NOMO-1 (cell line): Measurements from ENCODE around the gene ILDR1.
A peak's percentile ranks its signal among the peaks of the same experiment; 100 is the strongest.
"Not testable (repeated sequence)": the region's sequence is repeated elsewhere in the genome, so short reads cannot be mapped to it uniquely, and the experiment has no call there.

Source experiments
- DNase-seq, 2 experiments: peaks; one replicate each; lab custom pipeline; 2025; ENCODE audit not compliant: unreplicated experiment in 2 of 2; lab: John Stamatoyannopoulos, UW

Gene ILDR1

DNA sequence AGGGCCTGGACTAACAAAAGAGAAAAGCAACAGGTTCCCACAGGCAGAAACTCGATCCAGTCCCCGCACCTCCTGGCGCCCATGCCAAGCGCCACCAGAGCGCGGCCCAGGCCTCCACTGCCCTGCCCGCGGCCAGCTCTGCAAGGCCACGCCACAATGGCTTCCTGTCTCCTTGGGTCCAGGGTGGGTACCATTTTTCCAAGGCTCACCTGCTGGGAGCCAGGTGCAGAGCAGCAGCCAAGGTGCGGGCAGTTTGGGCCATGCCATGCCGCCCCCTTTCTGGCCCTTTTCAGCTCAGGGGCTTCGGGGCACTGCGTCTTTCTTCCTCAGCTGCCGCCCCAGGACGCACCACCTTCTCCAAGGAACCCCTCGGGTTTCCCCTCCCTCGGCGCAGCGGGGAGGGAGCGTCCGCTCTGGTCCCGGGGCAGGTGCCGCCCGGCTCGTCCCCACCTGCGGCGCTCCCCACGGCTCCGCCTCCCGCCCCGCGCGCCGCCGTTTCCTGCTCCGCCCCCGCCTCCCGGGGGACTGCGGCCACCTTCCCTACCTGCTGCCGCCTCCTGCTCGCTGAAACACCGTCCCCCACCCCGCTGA lies at the start of gene ILDR1:
Gene ILDR1 (minus strand): TSS at position 437 of the 591 bp plus-strand sequence. CDS start 170 bp downstream, at position 267.
- DNase-seq: no peak

- DNase-seq: peak; percentile 55 to 83
These were observed 45.7 kb upstream of the ILDR1 start for GRCh38 chr3:122067588-122068240.

DNA sequence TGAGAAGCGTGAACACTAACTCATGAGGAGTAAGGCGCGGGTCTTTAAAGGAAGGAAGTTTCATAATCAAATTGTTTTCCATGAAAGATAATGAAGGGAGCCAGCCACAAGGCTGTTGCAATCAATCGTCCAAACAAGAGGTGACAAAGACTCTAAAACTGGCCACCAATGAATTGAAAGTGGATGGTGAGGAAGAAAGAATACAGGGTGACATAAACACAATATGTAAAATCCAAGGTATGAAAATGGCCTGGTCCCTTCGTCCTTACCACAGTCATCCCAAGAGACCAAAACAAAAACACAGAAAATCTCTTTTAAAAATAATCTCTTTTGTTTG lies 45.1 kb upstream of the ILDR1 start:
- DNase-seq: peak; percentile 78 to 95

DNA sequence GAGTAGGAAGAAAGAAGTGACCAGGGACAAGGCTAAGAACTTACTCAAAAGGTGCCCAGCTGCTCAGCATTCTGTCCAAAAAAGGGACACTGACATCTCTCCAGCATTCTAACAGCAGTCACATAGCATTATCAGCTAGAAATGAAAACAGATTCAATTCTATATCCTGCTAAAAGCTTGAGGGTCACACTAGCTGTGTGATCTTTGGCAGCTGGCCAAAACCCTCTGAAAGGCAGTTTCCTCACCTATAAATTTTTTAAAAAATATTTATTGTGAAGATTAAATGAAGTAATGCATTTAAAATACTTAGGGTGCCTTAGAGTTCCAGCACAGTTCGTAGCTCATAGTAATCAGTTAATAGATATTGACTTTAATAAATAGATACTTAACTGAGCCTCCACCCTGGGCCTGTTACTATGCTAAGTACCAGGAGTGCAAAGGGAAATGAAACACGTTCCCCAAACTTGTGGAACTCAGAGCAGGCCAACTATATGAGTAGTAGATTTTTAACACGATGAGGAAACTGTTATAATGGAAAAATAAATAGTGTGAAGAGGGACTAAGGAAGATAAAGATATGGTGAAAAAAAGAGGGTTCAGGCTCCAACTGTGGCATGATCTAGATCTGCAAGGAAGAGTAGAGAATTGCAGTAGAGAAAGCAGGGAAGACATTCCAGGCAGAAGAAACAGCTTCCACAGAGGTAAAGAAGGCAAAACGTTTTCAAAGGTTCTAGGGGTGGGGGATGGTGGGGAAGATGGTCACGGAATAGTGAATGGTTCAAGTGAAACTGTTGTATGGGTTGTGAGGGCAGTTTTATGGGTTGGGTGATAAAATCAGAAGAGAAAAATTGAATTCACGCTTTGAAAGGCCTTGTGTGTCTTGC lies 44.5 kb upstream of the ILDR1 start:
- DNase-seq: peak; percentile 50 to 53

DNA sequence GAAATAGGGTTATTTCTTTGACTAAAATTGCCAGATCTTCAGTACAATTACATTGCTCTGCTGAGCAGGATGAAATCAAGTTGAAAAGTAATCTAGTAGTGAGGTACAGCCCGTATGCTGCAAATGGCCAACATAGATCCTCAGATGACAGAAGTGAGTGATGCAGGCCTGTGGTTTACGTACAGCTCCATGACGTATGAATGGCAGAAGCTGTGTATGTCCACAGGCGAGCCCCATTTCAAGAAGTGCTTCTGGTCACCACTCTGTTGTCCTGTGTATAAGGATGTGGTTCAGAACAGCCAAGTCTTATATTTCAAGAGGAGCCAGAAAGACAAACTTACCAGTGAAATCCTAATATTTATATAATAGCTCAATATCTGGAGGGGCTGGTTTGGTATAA lies 42.3 kb upstream of the ILDR1 start:
- no peak for DNase-seq

- DNase-seq: peak; percentile 82 to 89
These were observed 41.9 kb upstream of the ILDR1 start for GRCh38 chr3:122063908-122064307.

GRCh38 chr3:122060040-122060698 lies 38.1 kb upstream of the ILDR1 start:
- DNase-seq: peak in 1 of 2 experiments; percentile 33

DNA sequence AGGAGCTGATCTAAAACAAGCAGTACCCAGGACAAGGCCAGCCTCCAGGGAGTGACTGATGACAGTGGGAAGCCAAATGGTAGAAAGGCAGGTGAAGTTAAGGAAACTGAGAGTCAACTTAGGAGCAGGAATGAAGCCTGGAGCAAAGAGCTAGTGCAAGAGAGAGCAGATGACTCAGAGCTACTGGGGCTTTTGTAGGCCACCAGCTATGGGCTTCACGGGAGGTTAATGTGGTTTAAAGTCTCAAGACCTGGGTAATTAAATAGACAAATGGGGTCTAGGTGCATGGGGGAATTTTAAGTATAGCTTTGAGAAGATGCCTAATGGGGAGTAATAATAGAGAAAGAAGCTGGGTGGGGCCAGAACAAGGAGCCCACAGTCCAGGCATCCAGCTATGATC lies 36.2 kb upstream of the ILDR1 start:
- no peak for DNase-seq

- peak in 1 of 2 experiments; percentile 32 for DNase-seq
These were observed 35.6 kb upstream of the ILDR1 start for GRCh38 chr3:122057671-122058070.

- DNase-seq: peak; percentile 79 to 95
These were observed 33.2 kb upstream of the ILDR1 start, which contains the start of gene CD86 for GRCh38 chr3:122055215-122055614. TSS of gene CD86 (plus strand) at chr3:122055362. CDS start at chr3:122055490, 128 bp downstream.

DNA sequence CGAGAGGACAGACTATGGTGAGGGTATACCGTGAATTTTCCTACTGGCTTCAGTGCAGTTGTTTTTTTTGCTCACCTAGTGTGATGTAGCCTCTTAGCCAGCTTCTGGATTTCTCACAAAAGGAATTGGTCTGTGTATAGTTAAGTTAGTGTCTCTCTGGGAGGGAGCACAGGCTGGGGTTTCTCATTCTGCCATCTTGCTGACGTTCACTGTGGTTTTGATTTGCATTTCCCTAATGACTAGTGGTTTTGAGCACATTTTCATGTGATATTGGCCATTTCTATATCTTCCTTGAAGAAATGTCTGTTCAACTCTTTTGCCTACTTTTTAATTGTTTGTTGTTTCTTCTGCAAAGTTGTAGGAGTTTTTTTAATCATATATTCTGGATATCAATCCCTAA lies 30.9 kb upstream of the ILDR1 start:
- DNase-seq: no peak

- DNase-seq: not testable (repeated sequence)
These were observed 25.7 kb upstream of the ILDR1 start for GRCh38 chr3:122047773-122048172.

- DNase-seq: not testable (repeated sequence)
These were observed 25.2 kb upstream of the ILDR1 start for GRCh38 chr3:122047296-122047695.

DNA sequence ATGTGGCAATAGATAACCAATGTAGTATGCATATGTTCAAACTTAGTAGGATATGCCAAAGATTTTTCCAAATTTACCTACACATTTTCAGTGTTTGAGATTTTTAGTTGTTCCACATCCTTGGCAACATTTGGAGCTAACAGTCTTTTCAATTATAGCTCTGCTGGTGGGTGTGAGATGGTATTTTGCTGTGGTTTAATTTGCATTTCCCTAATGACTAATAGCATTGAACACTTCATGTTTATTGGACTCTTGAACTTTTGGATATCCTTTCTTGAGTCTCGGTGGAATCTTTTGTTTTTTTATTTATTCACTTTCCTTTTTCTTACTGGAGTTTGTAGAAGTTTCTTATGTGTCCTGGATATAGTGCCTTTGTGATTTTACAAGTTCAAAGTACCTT lies 11.0 kb upstream of the ILDR1 start:
- DNase-seq: no peak

- DNase-seq: no peak
These were observed 10.5 kb upstream of the ILDR1 start for GRCh38 chr3:122032531-122032930.

GRCh38 chr3:122031123-122031468 lies 9.0 kb upstream of the ILDR1 start:
- DNase-seq: no peak

- DNase-seq: no peak
These were observed 8.5 kb upstream of the ILDR1 start for GRCh38 chr3:122030381-122031122.

DNA sequence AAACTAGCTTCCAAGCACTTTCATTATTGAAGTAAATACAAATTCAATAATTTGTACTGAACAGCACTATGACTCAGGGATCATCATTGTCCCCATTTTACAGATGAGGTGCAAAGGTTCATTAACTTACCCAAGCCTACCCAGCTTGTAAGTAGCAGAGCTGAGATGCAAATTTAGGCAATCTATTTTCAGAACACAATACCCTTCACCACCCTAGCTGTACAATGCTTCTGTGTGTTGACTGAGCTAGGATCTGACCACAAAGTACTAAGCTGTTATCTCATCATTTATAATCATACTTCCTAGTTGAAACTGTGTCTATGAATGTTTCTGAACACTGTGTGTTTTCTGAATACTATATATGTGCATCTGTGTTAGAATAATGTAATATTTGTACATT lies 3.2 kb upstream of the ILDR1 start:
- DNase-seq: no peak

GRCh38 chr3:122024800-122025199 lies 2.8 kb upstream of the ILDR1 start:
- DNase-seq: no peak

- DNase-seq: no peak
These were observed 1.4 kb upstream of the ILDR1 start for GRCh38 chr3:122023335-122023910.
